Erythroblast (primary cell): Measurements from ENCODE around the gene MYO1F.

Experiments
- GATA1 ChIP-seq: IDR thresholded peaks from 2 replicates; pipeline ENCODE4 v1.6.1; 2011; ENCODE audit warnings: low read depth, mild to moderate bottlenecking, control low read depth, low read length, moderate library complexity
- POLR2A ChIP-seq: IDR thresholded peaks from 2 replicates; pipeline ENCODE4 v1.6.1; 2011; ENCODE audit warnings: mild to moderate bottlenecking, low read length

DNA sequence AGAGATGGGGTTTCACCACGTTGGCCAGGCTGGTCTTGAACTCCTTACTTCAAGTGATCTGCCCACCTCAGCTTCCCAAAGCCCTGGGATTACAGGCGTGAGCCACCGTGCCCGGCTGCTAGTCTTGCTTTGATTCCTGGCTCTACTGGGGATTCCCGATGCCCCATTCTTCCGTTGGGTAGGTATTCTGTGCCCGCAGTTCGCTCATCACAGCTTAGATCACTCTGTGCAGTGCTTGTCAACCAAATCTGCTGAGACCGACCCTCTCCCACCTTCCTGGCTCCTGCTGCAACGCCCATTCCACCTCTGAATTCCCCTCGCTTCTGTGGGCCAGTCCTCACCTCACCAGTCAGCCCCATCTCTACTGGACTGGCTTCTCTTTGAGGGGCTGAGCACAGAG, 58.7 kb downstream of the MYO1F start:
- TF ChIP-seq POLR2A, result no peak
- no peak for TF ChIP-seq GATA1
